Measurements from ENCODE around the gene CD86. TPM values are rescaled to one million over a fixed set of nuclear protein-coding genes. Genes with fewer than 3 reads are reported as not detected.

CD86 gene
- total RNA-seq, 1 experiment from 2014 or later, result not detected

DNA sequence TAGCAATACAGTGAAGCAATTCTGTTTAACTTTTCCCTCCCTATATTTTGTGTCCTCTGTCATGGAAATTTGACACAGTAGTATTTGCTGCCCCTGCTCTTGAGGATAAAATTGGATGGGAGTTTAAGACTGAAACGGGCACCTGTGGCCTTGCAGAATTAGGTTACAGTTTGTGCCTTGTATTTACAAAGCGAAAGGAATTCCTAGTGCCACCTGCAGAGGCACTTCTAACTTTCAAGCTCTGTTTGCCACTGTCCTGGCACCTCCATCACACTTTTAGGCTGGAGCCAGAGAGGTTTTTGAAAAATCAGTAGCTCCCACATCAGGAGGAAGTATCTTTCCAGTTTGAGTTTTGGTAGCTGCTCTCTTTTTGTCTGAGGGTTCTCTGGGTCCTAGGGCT, 39.5 kb downstream of the CD86 start:
- no peak overlapping the region for H3K27ac ChIP-seq (ENCODE audit: low read depth, low read length)
- H2AFZ ChIP-seq (ENCODE audit: low read depth, low read length, poor library complexity, severe bottlenecking), result no peak overlapping the region
- ChIA-PET POLR2A (no interaction called here), CTCF (interaction anchor here (1.3 to 1.5 kb wide), 2 partner anchors 99 to 548 kb away, joined by 3 to 5 read pairs; no protein-coding TSS in a partner anchor), RAD21 (ENCODE audit: low non-redundant PET in 1 of 2, low total read pairs in 2 of 2, uncharacterized antibody in 2 of 2, unreplicated experiment in 2 of 2) (no interaction called here)
- BruUV-seq (replicated peaks), result no TSS peak
- DNase-seq (ENCODE audit: low read depth, low spot score) (no peak), ATAC-seq (no peak)
- H3K9me2 ChIP-seq (ENCODE audit: insufficient read depth), result no peaks in the 10 kb centered on the region
- no peaks in the 10 kb centered on the region for H3K79me2 ChIP-seq (ENCODE audit: insufficient read depth, low read length)
- intact Hi-C loops (cut with micrococcal nuclease), result no loop called here
- no peak overlapping the region for H3K4me2 ChIP-seq (ENCODE audit: low read length)
- no peak overlapping the region for H3K4me3 ChIP-seq (replicated peaks in 1 of 2; ENCODE audit: low read depth in 1 of 2, low read length in 2 of 2)
- no peaks in the 10 kb centered on the region for H3K4me1 ChIP-seq (ENCODE audit: control insufficient read depth in 1 of 2, insufficient read depth in 2 of 2, low read length in 2 of 2)
- no peaks in the 10 kb centered on the region for H3K36me3 ChIP-seq (ENCODE audit: control insufficient read depth in 1 of 2, insufficient read depth in 2 of 2, low read length in 2 of 2)
- TF ChIP-seq FOSL1 (IDR thresholded peaks at IDR 0.05; ENCODE audit: low read depth) (no peak), POLR2A (IDR thresholded peaks at IDR 0.05; ENCODE audit: borderline replicate concordance, extremely low read depth, insufficient read depth, insufficient read length) (no peak), SIN3A (IDR thresholded peaks at IDR 0.05; ENCODE audit: low read depth) (no peak), TCF7L2 (IDR thresholded peaks at IDR 0.05; ENCODE audit: borderline replicate concordance, extremely low read depth, insufficient read depth, insufficient read length) (no peak), ZNF274 (IDR thresholded peaks at IDR 0.05; ENCODE audit: low read depth, low read length) (no peak), YY1 (IDR thresholded peaks at IDR 0.05; ENCODE audit: extremely low read depth, insufficient replicate concordance, low read depth, low read length) (no peak), EGR1 (IDR thresholded peaks at IDR 0.05; ENCODE audit: low read depth) (no peak), EZH2phosphoT487 (IDR thresholded peaks at IDR 0.05; ENCODE audit: borderline replicate concordance) (no peak), ZFX (IDR thresholded peaks at IDR 0.05) (no peak), ELF1 (IDR thresholded peaks at IDR 0.05; ENCODE audit: borderline replicate concordance, low read depth) (no peak), CBX3 (IDR thresholded peaks at IDR 0.05; ENCODE audit: low read depth) (no peak), CTCF (IDR thresholded peaks at IDR 0.05 in 2 of 3, conservative IDR thresholded peaks at IDR 0.05 in 1 of 3; ENCODE audit: borderline replicate concordance in 1 of 3, insufficient read depth in 1 of 3, low read depth in 2 of 3, low read length in 2 of 3) (no peak)
- TF ChIP-seq, protein P1, sequence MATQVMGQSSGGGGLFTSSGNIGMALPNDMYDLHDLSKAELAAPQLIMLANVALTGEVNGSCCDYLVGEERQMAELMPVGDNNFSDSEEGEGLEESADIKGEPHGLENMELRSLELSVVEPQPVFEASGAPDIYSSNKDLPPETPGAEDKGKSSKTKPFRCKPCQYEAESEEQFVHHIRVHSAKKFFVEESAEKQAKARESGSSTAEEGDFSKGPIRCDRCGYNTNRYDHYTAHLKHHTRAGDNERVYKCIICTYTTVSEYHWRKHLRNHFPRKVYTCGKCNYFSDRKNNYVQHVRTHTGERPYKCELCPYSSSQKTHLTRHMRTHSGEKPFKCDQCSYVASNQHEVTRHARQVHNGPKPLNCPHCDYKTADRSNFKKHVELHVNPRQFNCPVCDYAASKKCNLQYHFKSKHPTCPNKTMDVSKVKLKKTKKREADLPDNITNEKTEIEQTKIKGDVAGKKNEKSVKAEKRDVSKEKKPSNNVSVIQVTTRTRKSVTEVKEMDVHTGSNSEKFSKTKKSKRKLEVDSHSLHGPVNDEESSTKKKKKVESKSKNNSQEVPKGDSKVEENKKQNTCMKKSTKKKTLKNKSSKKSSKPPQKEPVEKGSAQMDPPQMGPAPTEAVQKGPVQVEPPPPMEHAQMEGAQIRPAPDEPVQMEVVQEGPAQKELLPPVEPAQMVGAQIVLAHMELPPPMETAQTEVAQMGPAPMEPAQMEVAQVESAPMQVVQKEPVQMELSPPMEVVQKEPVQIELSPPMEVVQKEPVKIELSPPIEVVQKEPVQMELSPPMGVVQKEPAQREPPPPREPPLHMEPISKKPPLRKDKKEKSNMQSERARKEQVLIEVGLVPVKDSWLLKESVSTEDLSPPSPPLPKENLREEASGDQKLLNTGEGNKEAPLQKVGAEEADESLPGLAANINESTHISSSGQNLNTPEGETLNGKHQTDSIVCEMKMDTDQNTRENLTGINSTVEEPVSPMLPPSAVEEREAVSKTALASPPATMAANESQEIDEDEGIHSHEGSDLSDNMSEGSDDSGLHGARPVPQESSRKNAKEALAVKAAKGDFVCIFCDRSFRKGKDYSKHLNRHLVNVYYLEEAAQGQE (IDR thresholded peaks at IDR 0.05; ENCODE audit: low read depth), result no peak
- TF ChIP-seq, protein P2, sequence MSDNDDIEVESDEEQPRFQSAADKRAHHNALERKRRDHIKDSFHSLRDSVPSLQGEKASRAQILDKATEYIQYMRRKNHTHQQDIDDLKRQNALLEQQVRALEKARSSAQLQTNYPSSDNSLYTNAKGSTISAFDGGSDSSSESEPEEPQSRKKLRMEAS (IDR thresholded peaks at IDR 0.05), result no peak
- TF ChIP-seq, protein P3, sequence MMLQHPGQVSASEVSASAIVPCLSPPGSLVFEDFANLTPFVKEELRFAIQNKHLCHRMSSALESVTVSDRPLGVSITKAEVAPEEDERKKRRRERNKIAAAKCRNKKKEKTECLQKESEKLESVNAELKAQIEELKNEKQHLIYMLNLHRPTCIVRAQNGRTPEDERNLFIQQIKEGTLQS (IDR thresholded peaks at IDR 0.05), result no peak
- H3K9me3 ChIP-seq (ENCODE audit: control insufficient read depth in 1 of 2, insufficient read depth in 1 of 2, low read depth in 1 of 2, low read length in 2 of 2), result no peaks in the 10 kb centered on the region
- H3K27me3 ChIP-seq (ENCODE audit: insufficient read depth, low read length), result 0 out of 2 replicates have a peak, but pooled peaks cover 14% of the 10 kb centered on the region
- no peak overlapping the region for H3K9ac ChIP-seq (ENCODE audit: low read length)
- H4K20me1 ChIP-seq (ENCODE audit: insufficient read depth), result no peaks in the 10 kb centered on the region

Data from HCT116 (cell line).